GM12801 (cell line): ENCODE measurements around the gene TUBGCP3.

Source experiments
- CTCF ChIP-seq: IDR thresholded peaks from one replicate; pipeline ENCODE4 v1.5.1; 2011; ENCODE audit warnings: control low read depth; ENCODE audit not compliant: insufficient read length; ENCODE audit errors: extremely low read depth

Gene TUBGCP3

GRCh38 chr13:112450118-112450903 lies 137.6 kb downstream of the TUBGCP3 start:
- TF ChIP-seq CTCF = no peak

GRCh38 chr13:112449545-112449930 lies 138.4 kb downstream of the TUBGCP3 start:
- TF ChIP-seq CTCF = no peak

DNA sequence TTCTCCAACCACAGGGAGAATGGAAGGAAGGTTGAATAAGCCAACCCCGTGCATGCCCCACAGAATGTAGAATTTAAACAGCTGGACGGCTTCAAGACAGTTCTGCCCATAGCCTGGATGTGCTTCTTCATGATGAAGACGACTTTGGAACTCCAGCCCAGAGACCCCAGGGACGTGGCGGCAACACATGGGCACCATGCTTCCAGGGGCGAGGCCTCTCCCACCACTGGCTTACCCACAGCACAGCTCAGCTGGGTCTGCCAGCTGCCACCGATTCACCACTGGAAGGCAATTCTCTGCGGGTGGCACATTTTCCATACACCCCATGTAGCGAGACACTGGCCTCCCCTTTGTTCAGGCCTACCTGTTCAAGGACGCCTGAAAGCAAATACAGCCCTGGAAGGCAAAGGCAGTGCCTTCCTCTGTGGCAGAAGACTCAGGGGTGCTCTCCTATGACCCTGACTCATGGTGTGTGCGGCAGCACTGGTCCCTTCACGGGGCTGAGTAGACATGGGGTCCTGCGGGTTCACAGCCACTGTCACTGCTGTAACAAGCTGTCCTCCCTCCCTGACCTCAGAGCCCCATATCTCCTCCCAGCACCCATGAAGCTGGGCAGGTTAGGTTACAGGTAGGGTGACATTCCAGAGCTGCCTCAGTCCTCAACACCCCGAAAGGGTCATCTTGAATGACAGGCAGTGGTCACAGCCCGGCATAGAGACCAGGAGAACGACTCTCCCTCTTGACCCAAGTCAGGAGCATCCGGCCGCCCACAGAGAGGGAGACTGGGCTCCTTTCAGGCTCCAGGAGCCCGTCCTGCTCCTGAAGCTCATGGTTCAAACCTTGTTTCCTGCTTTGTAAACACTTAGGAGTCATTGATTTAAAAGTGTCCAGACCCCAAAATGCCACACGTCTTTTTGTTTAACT lies 139.1 kb downstream of the TUBGCP3 start:
- TF ChIP-seq CTCF = no peak

GRCh38 chr13:112447761-112448603 lies 140.0 kb downstream of the TUBGCP3 start:
- no peak for TF ChIP-seq CTCF

DNA sequence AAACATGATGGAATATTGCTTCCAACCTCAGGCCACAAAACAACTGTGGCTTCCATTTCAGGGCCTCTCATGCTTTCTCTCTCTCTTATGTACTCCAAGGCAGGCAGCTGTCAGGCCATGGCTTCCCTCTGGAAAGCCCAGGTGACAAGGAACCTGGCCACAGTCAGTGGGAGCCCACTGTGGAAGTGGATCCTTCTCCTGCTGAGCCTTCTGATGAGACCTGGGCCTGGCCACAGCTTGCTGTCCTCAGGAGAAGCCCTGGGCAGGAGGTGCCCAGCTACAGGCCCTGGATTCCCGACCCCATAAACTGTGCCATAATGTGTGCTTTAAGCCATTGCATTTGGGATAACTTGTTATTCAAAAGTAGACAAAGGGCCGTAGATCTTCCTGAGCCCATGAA lies 140.6 kb downstream of the TUBGCP3 start:
- TF ChIP-seq CTCF = no peak

- TF ChIP-seq CTCF = no peak
These were observed 141.1 kb downstream of the TUBGCP3 start for GRCh38 chr13:112446867-112447266.

- TF ChIP-seq CTCF = no peak
These were observed 141.5 kb downstream of the TUBGCP3 start for GRCh38 chr13:112446347-112446861.
